GM19239 (cell line): ENCODE data around the gene NAA16.
"Not testable (repeated sequence)": the region's sequence is repeated elsewhere in the genome, so short reads cannot be mapped to it uniquely, and the experiment has no call there.

Experiments used
- DNase-seq: peaks from one replicate; pipeline ENCODE4 v3.0.0; 2011; ENCODE audit warnings: low spot score; ENCODE audit not compliant: insufficient read length
- FAIRE-seq: peaks from 2 replicates; lab custom pipeline; 2011; peaks lifted over from hg19 to GRCh38; lab: Jason Lieb, UNC

NAA16 gene

GRCh38 chr13:41345914-41346589 is 35.0 kb downstream of the NAA16 start:
- no peak for FAIRE-seq
- DNase-seq: no peak

- FAIRE-seq (peak; percentile 85), DNase-seq (peak; percentile 31)
Measured at GRCh38 chr13:41352935-41353840, 42.1 kb downstream of the NAA16 start.

- FAIRE-seq (no peak), DNase-seq (no peak)
Measured at GRCh38 chr13:41354416-41354815, 43.3 kb downstream of the NAA16 start.

- DNase-seq, FAIRE-seq: not testable (repeated sequence)
Measured at GRCh38 chr13:41356385-41356648, 45.2 kb downstream of the NAA16 start.

GRCh38 chr13:41356786-41357185 is 45.7 kb downstream of the NAA16 start:
- no peak for DNase-seq
- FAIRE-seq: no peak

GRCh38 chr13:41361491-41361890 is 50.4 kb downstream of the NAA16 start:
- no peak for DNase-seq
- no peak for FAIRE-seq

- DNase-seq (no peak), FAIRE-seq (no peak)
Measured at GRCh38 chr13:41364043-41364442, 53.0 kb downstream of the NAA16 start.

- no peak for FAIRE-seq
- DNase-seq: no peak
Measured at GRCh38 chr13:41365631-41366030, 54.6 kb downstream of the NAA16 start.

GRCh38 chr13:41370736-41371135 is 59.7 kb downstream of the NAA16 start:
- DNase-seq: no peak
- FAIRE-seq: no peak

- DNase-seq: no peak
- no peak for FAIRE-seq
Measured at GRCh38 chr13:41377446-41377845, 66.4 kb downstream of the NAA16 start.

GRCh38 chr13:41382431-41382830 is 71.4 kb downstream of the NAA16 start:
- FAIRE-seq (no peak), DNase-seq (no peak)

GRCh38 chr13:41383386-41383785 is 72.3 kb downstream of the NAA16 start:
- peak; percentile 40 for FAIRE-seq
- DNase-seq: no peak

- DNase-seq: no peak
- no peak for FAIRE-seq
Measured at GRCh38 chr13:41384749-41385503, 73.9 kb downstream of the NAA16 start.

GRCh38 chr13:41386211-41386610 is 75.1 kb downstream of the NAA16 start:
- DNase-seq: no peak
- FAIRE-seq: no peak

GRCh38 chr13:41387576-41387975 is 76.5 kb downstream of the NAA16 start:
- DNase-seq: no peak
- FAIRE-seq: no peak

- no peak for FAIRE-seq
- no peak for DNase-seq
Measured at GRCh38 chr13:41388143-41388881, 77.2 kb downstream of the NAA16 start.

GRCh38 chr13:41389580-41389979 is 78.5 kb downstream of the NAA16 start:
- DNase-seq (no peak), FAIRE-seq (no peak)

GRCh38 chr13:41394166-41394565 is 83.1 kb downstream of the NAA16 start:
- DNase-seq (no peak), FAIRE-seq (no peak)

GRCh38 chr13:41398494-41399170 is 87.6 kb downstream of the NAA16 start:
- no peak for DNase-seq
- peak; percentile 48 for FAIRE-seq

GRCh38 chr13:41401366-41401765 is 90.3 kb downstream of the NAA16 start:
- DNase-seq (no peak), FAIRE-seq (no peak)
